ENCODE measurements around the gene SLC12A1. TPM values are rescaled to one million over a fixed set of nuclear protein-coding genes. Genes with fewer than 3 reads are reported as not detected.
A peak's percentile ranks its signal among the peaks of the same experiment; 100 is the strongest.

The SLC12A1 gene
- total and polyA plus RNA-seq, 12 donors, result under 0.01 to 0.32 (median 0.07) TPM; not detected in 6

DNA sequence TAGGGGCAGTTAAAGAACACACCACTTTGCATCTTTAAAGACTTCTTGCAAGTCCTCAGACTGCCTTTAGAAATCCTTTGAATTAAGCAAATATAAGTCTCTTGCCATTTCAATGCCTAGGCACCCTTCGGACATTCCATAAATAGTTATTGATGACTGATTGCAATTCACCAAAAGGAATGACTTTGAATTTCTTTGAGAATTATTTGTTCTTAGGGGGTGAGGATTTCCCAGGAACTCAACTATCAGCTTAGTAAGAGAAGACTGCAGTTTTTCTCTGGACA lies 27.5 kb upstream of the SLC12A1 start:
- 85 to 94% (median 90%) methylated on average over 1 of the region's 1 CpG for WGBS, 4 donors
- peak overlapping the region in 2 of 5 donors; percentile 86 to 91 for H3K27ac ChIP-seq
- intact Hi-C loops (cut with DNase I), result no loop called here

DNA sequence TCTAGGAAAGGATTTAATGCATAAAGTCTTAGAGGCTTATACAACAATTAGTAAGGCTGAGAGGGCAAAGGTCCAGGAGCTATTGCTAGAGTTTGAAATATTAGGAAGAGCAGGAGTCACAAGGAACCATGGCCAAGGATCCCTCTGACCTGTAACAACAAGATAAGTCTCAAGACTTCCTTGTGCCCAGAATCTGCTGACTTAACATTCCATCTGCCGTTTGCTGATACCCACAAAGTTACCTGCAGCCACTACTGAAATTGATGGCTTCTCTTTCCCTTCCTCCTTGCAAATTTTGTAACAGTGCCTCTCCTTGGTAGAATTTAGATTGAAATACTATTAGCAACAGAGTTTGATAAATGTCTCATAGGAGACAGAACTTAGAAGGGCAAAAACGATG lies 23.4 kb upstream of the SLC12A1 start:
- no peaks in the 10 kb centered on the region for H3K4me1 ChIP-seq (replicated peaks in 1 of 2)
- intact Hi-C loops (cut with DNase I), result no loop called here
- no peak overlapping the region for H3K4me3 ChIP-seq
- 44 to 53% (median 45%) methylated on average over 2 of the region's 2 CpGs for WGBS, 4 donors
- TF ChIP-seq CTCF (IDR thresholded peaks at IDR 0.05), result no peak
- TF ChIP-seq POLR2A (IDR thresholded peaks at IDR 0.05), result no peak
- no peaks in the 10 kb centered on the region for H3K36me3 ChIP-seq (replicated peaks in 1 of 2)
- no peaks in the 10 kb centered on the region for H3K9me3 ChIP-seq (replicated peaks in 1 of 3)
- no peaks in the 10 kb centered on the region for H3K27me3 ChIP-seq
- DNase-seq, result no peak
- H3K27ac ChIP-seq, result no peak overlapping the region

More for the DNA sequence above, 27.5 kb upstream of the SLC12A1 start:
- Histone ChIP-seq H3K27me3 (no peaks in the 10 kb centered on the region), H3K9me3 (replicated peaks in 1 of 3) (no peaks in the 10 kb centered on the region), H3K4me1 (replicated peaks in 1 of 2) (peaks cover 7 to 14% of the 10 kb centered on the region in 2 donors), H3K4me3 (peak overlapping the region in 1 of 4 donors; percentile 60), H3K36me3 (replicated peaks in 1 of 2) (no peaks in the 10 kb centered on the region)
- TF ChIP-seq CTCF (IDR thresholded peaks at IDR 0.05) (no peak), POLR2A (IDR thresholded peaks at IDR 0.05) (no peak)
- DNase-seq, result no peak

DNA sequence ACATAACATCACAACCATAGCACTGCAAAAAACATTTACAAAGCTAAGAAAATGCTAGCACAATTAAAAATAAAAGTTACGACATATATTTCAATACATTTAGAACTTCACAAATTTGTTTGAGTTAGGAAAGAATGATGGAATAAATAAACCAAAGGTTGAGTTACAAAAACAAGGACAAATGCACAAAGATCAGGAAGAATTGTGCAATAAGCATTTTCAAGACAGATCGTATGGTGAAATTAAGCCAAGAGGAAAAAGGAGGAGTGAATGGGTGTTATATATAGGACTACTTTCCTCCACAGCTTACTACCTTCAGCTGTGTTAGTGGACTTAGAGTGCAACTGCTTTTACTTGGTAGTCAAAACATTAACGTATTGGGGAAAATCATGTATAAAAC lies 20.6 kb upstream of the SLC12A1 start:
- 66 to 77% (median 73%) methylated on average over 3 of the region's 3 CpGs for WGBS, 4 donors
- Histone ChIP-seq H3K4me3 (no peak overlapping the region), H3K4me1 (replicated peaks in 1 of 2) (no peaks in the 10 kb centered on the region), H3K9me3 (replicated peaks in 1 of 3) (no peaks in the 10 kb centered on the region), H3K27me3 (no peaks in the 10 kb centered on the region), H3K36me3 (replicated peaks in 1 of 2) (no peaks in the 10 kb centered on the region), H3K27ac (no peak overlapping the region)
- intact Hi-C loops (cut with DNase I), result no loop called here
- no peak for TF ChIP-seq CTCF (IDR thresholded peaks at IDR 0.05)
- TF ChIP-seq POLR2A (IDR thresholded peaks at IDR 0.05), result no peak
- DNase-seq, result no peak

GRCh38 chr15:48186271-48186670 lies 19.8 kb upstream of the SLC12A1 start:
- Histone ChIP-seq H3K4me1 (replicated peaks in 1 of 2) (peaks cover 3 to 4% of the 10 kb centered on the region in 2 donors), H3K9me3 (replicated peaks in 1 of 3) (no peaks in the 10 kb centered on the region), H3K27me3 (no peaks in the 10 kb centered on the region), H3K36me3 (replicated peaks in 1 of 2) (no peaks in the 10 kb centered on the region), H3K27ac (no peak overlapping the region), H3K4me3 (no peak overlapping the region)
- WGBS, 4 donors, result 83 to 93% (median 89%) methylated on average over 3 of the region's 3 CpGs
- TF ChIP-seq POLR2A (IDR thresholded peaks at IDR 0.05), result no peak
- TF ChIP-seq CTCF (IDR thresholded peaks at IDR 0.05), result no peak
- DNase-seq, result no peak
- intact Hi-C loops (cut with DNase I), result no loop called here

All from adrenal gland (tissue), 12 donors.